ENCODE data around the gene GABARAP. TPM values are rescaled to one million over a fixed set of nuclear protein-coding genes. Genes with fewer than 3 reads are reported as not detected.

The GABARAP gene
- total RNA-seq, 1 experiment from 2014 or later: 140 TPM

DNA sequence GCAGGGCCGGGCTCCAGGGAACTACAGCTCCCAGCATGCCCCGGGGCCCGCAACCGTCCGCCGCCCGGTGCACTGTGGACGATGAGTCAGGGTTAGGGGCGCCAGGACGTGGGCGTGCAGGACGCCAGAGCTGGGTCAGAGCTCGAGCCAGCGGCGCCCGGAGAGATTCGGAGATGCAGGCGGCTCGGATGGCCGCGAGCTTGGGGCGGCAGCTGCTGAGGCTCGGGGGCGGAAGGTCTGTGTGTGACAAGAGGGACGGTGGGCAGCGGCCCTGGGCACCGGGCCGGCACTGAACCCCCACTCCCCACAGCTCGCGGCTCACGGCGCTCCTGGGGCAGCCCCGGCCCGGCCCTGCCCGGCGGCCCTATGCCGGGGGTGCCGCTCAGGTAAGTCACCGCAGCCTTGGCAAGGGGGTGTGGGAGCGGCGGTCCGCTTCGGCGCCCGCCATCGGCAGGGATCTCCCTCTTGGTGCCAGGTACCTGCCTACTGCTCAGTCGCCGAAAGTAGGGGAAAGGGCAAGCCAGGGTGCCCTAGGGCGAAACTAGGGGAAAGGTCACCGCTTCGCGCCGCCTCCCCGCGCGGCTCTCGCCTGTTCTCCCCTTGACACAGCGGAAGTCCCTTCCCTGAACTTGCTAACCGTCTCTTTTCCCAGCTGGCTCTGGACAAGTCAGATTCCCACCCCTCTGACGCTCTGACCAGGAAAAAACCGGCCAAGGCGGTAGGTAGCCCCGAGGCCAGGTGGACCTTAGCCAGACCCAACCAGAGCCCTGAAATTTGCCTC, 22.2 kb downstream of the GABARAP start, which contains the start of the genes ACADVL and DLG4:
Gene ACADVL, plus strand, starts transcription at position 127 of the 781 bp plus-strand sequence. Its CDS starts 47 bp downstream, at position 174.
Gene DLG4, minus strand, starts transcription at position 25 of the 781 bp plus-strand sequence.
- H3K4me1 ChIP-seq: peaks cover 10% of the 10 kb centered on the region
- peaks cover 53% of the 10 kb centered on the region for H3K36me3 Mint-ChIP-seq (ENCODE audit: insufficient read depth, unreplicated experiment)
- peak; percentile 77 to 80 for DNase-seq
- H3K27me3 Mint-ChIP-seq (ENCODE audit: insufficient read depth, unreplicated experiment): no peaks in the 10 kb centered on the region
- ChIA-PET POLR2A (interaction anchor here (0.5 to 2.3 kb wide), 4 partner anchors 14 to 146 kb away, joined by 3 to 6 read pairs (median 5); partner anchors contain the start of genes DVL2 and NEURL4), CTCF (interaction anchor here (1.1 to 1.6 kb wide), 3 partner anchors 14 to 110 kb away, joined by 3 to 5 read pairs (median 3); partner anchors contain the start of genes DVL2, GABARAP and NEURL4)
- no peaks in the 10 kb centered on the region for H3K27me3 ChIP-seq (replicated peaks; ENCODE audit: control insufficient read depth, insufficient read depth, low read length)
- BruUV-seq (replicated peaks): no TSS peak
- intact Hi-C loops (cut with micrococcal nuclease; ENCODE audit: unreplicated experiment): loop anchor here (1.0 kb wide), 1 partner anchor 29 kb away; no protein-coding TSS in a partner anchor
- H3K4me1 Mint-ChIP-seq (ENCODE audit: low read depth, unreplicated experiment): peaks cover 5% of the 10 kb centered on the region
- TF ChIP-seq CTCF (IDR thresholded peaks at IDR 0.05; ENCODE audit: insufficient read depth in 1 of 2, low read depth in 1 of 2, low read length in 1 of 2, severe bottlenecking in 1 of 2, unreplicated experiment in 1 of 2): no peak
- peak within 1 kb of the TSS; percentile 73 for H3K27ac Mint-ChIP-seq (ENCODE audit: unreplicated experiment)
- H3K4me3 ChIP-seq (ENCODE audit: low read depth, low read length): peak within 1 kb of the TSS; percentile 80
- H3K4me3 Mint-ChIP-seq (ENCODE audit: unreplicated experiment): peak within 1 kb of the TSS; percentile 77
- H3K9me3 Mint-ChIP-seq (ENCODE audit: unreplicated experiment): no peaks in the 10 kb centered on the region
- no peaks in the 10 kb centered on the region for H3K9me3 ChIP-seq
- no peaks in the 10 kb centered on the region for H3K36me3 ChIP-seq (ENCODE audit: control insufficient read depth, insufficient read depth, low read length)

- peaks cover 5% of the 10 kb centered on the region for H3K4me1 Mint-ChIP-seq (ENCODE audit: low read depth, unreplicated experiment)
- Histone ChIP-seq H3K9me3 (no peaks in the 10 kb centered on the region), H3K27me3 (replicated peaks; ENCODE audit: control insufficient read depth, insufficient read depth, low read length) (no peaks in the 10 kb centered on the region), H3K4me1 (peaks cover 10% of the 10 kb centered on the region), H3K4me3 (ENCODE audit: low read depth, low read length) (peak overlapping the region; percentile 80), H3K36me3 (ENCODE audit: control insufficient read depth, insufficient read depth, low read length) (no peaks in the 10 kb centered on the region)
- no peak for DNase-seq
- peak overlapping the region; percentile 73 for H3K27ac Mint-ChIP-seq (ENCODE audit: unreplicated experiment)
- no TSS peak for BruUV-seq (replicated peaks)
- intact Hi-C loops (cut with micrococcal nuclease; ENCODE audit: unreplicated experiment): loop anchor here (1.0 kb wide), 1 partner anchor 28 kb away; no protein-coding TSS in a partner anchor
- no peaks in the 10 kb centered on the region for H3K9me3 Mint-ChIP-seq (ENCODE audit: unreplicated experiment)
- CTCF ChIA-PET: no interaction called here
- peaks cover 58% of the 10 kb centered on the region for H3K36me3 Mint-ChIP-seq (ENCODE audit: insufficient read depth, unreplicated experiment)
- H3K4me3 Mint-ChIP-seq (ENCODE audit: unreplicated experiment): peak overlapping the region; percentile 77
- H3K27me3 Mint-ChIP-seq (ENCODE audit: insufficient read depth, unreplicated experiment): no peaks in the 10 kb centered on the region
- no peak for TF ChIP-seq CTCF (IDR thresholded peaks at IDR 0.05; ENCODE audit: insufficient read depth in 1 of 2, low read depth in 1 of 2, low read length in 1 of 2, severe bottlenecking in 1 of 2, unreplicated experiment in 1 of 2)
- POLR2A ChIA-PET: interaction anchor here (0.5 to 2.3 kb wide), 3 partner anchors 15 to 146 kb away, joined by 3 to 6 read pairs (median 6); partner anchors contain the start of gene DVL2
Observed at GRCh38 chr17:7219229-7219811, 22.9 kb downstream of the GABARAP start.

DNA sequence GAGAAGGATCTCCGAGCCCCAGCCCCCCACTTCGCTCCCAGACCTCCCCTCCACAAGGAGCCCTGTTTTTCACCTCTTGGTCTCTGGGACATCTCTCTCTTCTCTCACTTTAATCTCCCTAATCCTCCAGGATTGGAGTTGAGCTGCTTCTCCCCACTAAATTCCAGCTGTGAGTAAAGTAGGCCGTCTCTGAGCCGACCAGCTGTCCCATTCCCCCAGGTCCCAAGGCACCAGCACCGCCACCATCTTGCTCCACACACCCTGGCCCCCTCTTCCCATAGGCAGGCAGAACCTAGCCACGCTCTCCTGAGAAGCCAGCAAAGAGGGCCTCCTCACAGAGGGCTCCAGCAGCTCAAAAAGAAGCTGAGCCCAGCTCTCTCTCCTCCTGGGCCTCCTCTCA, 23.5 kb downstream of the GABARAP start:
- Histone ChIP-seq H3K4me3 (ENCODE audit: low read depth, low read length) (no peak overlapping the region), H3K27me3 (replicated peaks; ENCODE audit: control insufficient read depth, insufficient read depth, low read length) (no peaks in the 10 kb centered on the region), H3K9me3 (no peaks in the 10 kb centered on the region), H3K36me3 (ENCODE audit: control insufficient read depth, insufficient read depth, low read length) (no peaks in the 10 kb centered on the region), H3K4me1 (peaks cover 10% of the 10 kb centered on the region)
- no peak for TF ChIP-seq CTCF (IDR thresholded peaks at IDR 0.05; ENCODE audit: insufficient read depth in 1 of 2, low read depth in 1 of 2, low read length in 1 of 2, severe bottlenecking in 1 of 2, unreplicated experiment in 1 of 2)
- peak overlapping the region; percentile 77 for H3K4me3 Mint-ChIP-seq (ENCODE audit: unreplicated experiment)
- no TSS peak for BruUV-seq (replicated peaks)
- POLR2A ChIA-PET: interaction anchor here (2.3 kb wide), 1 partner anchor 16 kb away, joined by 6 read pairs; the partner anchor contains the start of gene DVL2
- no peak for DNase-seq
- intact Hi-C loops (cut with micrococcal nuclease; ENCODE audit: unreplicated experiment): loop anchor here (1.0 kb wide), 1 partner anchor 27 kb away; no protein-coding TSS in a partner anchor
- H3K4me1 Mint-ChIP-seq (ENCODE audit: low read depth, unreplicated experiment): peaks cover 5% of the 10 kb centered on the region
- CTCF ChIA-PET: no interaction called here
- peaks cover 60% of the 10 kb centered on the region for H3K36me3 Mint-ChIP-seq (ENCODE audit: insufficient read depth, unreplicated experiment)
- no peaks in the 10 kb centered on the region for H3K27me3 Mint-ChIP-seq (ENCODE audit: insufficient read depth, unreplicated experiment)
- H3K9me3 Mint-ChIP-seq (ENCODE audit: unreplicated experiment): no peaks in the 10 kb centered on the region
- H3K27ac Mint-ChIP-seq (ENCODE audit: unreplicated experiment): no peak overlapping the region

All from Caco-2 (cell line).